NCI-H774 (cell line): ENCODE measurements around the gene ZBTB47.

Experiments
- DNase-seq: peaks from one replicate; lab custom pipeline; 2025; lab: John Stamatoyannopoulos, UW

The ZBTB47 gene

GRCh38 chr3:42699511-42699971 lies 46.0 kb downstream of the ZBTB47 start:
- no peak for DNase-seq

- no peak for DNase-seq
These were observed 47.1 kb downstream of the ZBTB47 start for GRCh38 chr3:42700366-42701288.

- DNase-seq = peak; percentile 0
These were observed 48.0 kb downstream of the ZBTB47 start for GRCh38 chr3:42701371-42702065.

- no peak for DNase-seq
These were observed 48.8 kb downstream of the ZBTB47 start, which contains the start of gene HHATL for GRCh38 chr3:42702066-42702951. Gene HHATL (minus strand): TSS chr3:42702798. CDS start chr3:42700826, 1,972 bp downstream.

- no peak for DNase-seq
These were observed 49.6 kb downstream of the ZBTB47 start for GRCh38 chr3:42702982-42703694.

- no peak for DNase-seq
These were observed 50.2 kb downstream of the ZBTB47 start for GRCh38 chr3:42703695-42704025.

- DNase-seq = no peak
These were observed 50.8 kb downstream of the ZBTB47 start for GRCh38 chr3:42704136-42704841.

GRCh38 chr3:42705058-42705767 lies 51.7 kb downstream of the ZBTB47 start:
- no peak for DNase-seq

- no peak for DNase-seq
These were observed 52.6 kb downstream of the ZBTB47 start for GRCh38 chr3:42705962-42706585.

- DNase-seq = no peak
These were observed 53.5 kb downstream of the ZBTB47 start for GRCh38 chr3:42706721-42707619.

- no peak for DNase-seq
These were observed 54.3 kb downstream of the ZBTB47 start for GRCh38 chr3:42707620-42708355.

- DNase-seq = no peak
These were observed 55.2 kb downstream of the ZBTB47 start for GRCh38 chr3:42708611-42709151.

GRCh38 chr3:42709621-42710020 lies 56.1 kb downstream of the ZBTB47 start:
- DNase-seq = no peak

- DNase-seq = no peak
These were observed 57.0 kb downstream of the ZBTB47 start for GRCh38 chr3:42710323-42711021.

GRCh38 chr3:42711491-42712343 lies 58.2 kb downstream of the ZBTB47 start:
- no peak for DNase-seq

GRCh38 chr3:42712344-42712648 lies 58.8 kb downstream of the ZBTB47 start:
- no peak for DNase-seq
